Measurements from ENCODE around the gene NT5C.

NT5C gene

DNA sequence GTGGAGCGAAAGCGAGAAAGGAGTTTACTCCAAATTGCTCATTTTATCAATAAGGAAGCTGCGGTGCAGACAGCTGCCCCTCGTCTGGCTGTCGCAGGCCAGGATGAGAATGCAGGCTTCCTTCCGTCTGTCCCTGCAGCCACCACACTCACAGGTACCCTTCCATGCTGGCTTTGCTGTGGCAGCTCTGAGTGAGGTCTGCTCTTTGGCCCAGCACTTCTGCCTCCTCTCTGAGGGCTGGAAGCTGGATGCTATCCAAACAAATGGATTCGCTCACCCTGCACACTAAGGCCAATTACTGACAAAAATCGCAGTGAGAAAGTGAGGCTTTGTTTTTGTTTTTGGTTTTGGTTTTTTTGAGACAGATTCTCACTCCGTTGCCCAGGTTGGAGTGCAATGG lies 14.8 kb downstream of the NT5C start:
- DNase-seq (ENCODE audit: low read depth in 2 of 2) = no peak

DNA sequence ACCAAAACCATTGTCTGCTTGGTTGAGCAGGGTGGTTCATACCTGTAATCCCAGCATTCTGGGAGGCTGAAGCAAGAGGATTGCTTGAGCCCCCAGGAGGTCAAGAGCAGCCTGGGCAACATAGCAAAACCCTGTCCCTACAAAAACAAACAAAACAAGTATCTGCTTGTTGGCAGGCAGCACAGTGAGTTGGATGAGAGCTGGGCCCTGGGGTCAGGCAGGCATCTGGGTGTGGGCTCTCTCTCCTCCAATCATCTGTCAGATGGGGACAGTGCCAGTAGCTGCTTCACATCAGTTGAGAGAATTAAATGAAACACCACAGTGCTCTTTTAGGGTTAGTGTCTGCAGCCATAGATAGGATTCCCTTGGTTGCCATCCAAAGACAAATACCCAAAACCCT lies 16.0 kb downstream of the NT5C start:
- DNase-seq (ENCODE audit: low read depth in 2 of 2) = no peak

DNA sequence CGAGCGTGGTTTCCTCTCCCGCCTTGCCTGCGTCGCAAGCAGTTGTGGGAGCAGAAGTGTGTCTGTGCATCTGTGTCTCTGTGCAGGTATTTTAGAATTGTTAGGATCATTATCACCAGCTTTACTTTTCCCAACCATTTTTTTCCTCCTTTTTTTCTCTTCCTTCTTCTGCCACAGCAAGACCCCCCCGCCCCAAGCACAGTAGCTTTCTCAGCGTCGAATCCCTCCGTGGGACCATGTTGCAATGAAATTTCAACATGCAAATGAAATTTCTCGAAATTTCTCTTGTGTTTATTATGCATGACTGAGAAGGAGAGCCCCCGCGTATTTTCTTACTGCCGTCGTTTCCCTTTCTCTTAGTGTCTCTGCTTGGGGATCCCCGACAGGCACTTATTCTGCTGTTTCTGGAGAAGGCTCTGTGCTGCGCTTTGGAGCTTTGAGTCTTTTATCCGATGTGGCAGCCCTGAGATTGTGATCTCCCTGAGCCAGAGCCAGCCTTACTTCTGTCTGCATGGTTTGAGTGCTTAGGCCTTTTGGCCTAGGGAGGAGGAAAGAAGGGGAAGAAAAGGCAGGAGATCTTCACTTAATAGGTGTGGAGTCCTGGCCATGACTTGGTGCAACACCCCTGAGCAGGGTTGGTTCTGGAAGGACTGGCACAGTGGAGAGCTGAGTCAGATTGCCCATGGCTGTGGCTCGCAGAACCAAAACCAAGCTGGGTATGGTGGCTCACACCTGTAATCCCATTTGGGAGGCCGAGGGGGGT lies 16.8 kb downstream of the NT5C start:
- no peak for DNase-seq (ENCODE audit: low read depth in 2 of 2)

DNA sequence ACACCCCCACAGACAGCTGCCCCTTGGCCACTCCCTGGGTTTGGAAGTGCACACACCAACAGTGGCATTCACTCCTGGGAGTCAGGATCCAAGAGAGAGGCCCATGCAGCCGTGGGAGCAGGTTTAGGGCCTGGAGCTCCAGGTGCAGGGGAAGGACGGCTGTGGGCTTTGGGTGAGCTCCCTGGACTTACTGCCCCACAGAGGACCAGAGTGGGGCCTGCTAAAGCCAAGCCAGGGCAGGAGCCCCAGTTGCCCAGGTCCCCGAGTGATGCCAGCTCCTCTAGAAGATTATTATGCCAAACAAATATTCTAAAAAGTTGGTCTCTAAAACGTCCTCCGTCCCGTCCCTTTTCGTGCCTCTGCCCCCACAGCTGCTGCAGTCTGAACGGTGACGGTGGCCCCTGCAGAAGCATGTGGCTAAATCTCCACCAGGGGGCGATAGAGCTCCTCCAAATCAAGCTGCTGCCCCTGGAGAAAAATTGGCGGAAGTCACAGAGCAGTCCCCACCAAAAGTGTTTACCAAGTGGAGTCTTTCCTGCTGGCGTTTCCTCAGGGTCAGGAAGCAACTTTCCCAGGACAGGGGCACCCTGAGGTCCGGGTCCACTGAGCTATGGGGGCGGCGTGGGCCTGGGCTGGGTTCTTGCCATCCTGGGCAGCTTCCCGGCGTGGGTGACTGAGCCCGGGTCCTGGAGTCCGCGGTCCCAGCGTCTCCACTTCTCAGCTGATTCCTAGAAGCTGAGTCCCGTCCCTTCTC lies 17.6 kb downstream of the NT5C start:
- DNase-seq (ENCODE audit: low read depth in 2 of 2) = peak; percentile 73 to 83

DNA sequence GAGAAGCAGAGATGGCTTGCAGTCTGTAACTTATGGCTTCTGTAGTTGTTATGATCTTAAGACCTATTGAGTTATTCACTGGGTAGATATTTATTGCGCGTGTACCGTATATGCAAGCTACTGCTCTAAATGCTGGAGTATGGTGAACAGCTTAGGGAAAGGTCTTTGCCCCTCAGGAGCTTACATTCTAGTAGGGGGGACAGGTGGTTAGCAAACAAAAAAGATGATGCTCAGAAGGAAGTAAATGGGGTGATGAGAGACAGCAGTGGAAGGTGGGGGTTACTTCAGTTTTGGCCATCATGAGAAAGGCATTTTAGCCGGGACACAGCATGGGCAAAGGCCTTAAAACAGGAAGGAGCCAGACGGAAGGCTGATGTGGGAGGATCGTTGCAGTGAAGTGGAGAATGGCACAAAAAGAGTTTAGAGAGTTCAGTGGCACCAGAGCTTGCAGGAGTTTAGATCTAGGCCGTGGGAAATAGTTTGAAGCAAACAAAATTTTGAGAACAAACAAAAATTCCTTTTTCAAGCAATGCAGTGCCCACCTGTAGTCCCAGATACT lies 19.7 kb downstream of the NT5C start:
- DNase-seq (ENCODE audit: low read depth in 2 of 2) = no peak

DNA sequence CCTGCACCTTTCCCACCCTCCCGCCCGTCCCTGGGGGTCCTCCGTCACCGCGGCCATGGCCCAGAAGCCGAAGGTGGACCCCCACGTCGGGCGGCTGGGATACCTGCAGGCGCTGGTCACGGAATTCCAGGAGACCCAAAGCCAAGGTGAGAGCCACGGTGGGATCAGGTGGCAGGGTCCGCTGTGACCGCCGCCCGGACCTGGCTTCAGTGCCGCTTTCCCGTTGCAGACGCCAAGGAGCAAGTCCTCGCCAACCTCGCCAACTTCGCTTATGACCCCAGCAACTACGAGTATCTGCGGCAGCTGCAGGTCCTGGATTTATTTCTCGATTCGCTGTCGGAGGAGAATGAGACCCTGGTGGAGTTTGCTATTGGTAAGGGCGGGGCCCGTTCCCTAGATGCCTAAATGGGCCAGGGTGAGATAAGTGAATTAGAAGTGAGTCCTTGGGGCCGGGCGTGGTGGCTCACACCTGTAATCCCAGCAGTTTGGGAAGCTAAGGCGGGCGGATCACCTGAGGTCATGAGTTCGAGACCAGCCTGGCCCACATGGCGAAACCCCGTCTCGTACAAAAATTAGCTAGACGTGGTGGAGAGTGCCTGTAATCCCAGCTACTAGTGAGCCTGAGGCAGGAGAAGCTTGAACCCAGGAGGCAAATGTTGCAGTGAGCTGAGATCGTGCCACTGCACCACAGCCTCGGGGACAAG lies 21.2 kb downstream of the NT5C start:
- DNase-seq (ENCODE audit: low read depth in 2 of 2) = no peak

DNA sequence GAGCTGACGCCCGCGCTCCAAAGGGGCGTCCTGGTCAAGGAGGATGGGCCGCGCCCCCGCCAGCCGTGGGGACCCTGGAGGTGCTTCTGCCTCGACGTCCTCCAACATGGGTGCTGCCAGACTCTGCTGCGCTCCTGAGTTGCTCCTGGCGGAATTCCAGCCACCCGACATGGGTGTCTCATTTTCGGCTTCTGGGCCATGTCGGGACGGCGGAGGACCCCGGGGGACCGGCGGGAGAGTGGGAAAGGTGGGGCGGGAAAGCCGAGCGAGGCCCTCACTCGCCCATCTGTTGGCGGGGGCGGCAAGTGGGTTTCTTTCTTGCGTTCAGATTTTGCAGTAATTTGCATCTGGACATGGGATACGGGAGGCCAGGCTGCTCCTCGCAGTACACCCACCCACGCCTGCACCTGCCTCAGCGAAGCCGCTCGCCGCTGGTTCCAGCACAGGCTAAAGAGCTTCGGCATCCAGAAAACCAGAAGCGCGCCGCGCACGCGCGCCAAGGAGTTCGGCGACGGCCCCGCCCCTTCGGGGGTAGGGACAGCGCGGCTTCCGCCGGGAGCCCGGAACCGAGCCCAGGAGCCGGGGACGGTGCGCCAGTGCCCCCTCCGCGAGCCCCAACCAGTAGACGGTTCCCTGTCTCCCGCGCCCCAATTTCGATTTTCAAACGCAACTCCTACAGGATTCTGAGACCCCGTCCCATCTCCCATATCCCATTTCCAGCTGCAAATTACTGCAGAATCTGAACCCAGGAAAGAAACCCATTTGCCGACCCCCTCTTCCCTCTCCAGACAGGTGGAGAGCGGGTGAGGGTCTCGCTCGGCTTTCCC lies 21.9 kb downstream of the NT5C start, which contains the start of gene ARMC7:
Gene ARMC7, plus strand, starts transcription at position 563 of the 827 bp plus-strand sequence. CDS start 320 bp downstream, outside the sequence.
- DNase-seq (ENCODE audit: low read depth in 2 of 2) = peak; percentile 83 to 86

DNA sequence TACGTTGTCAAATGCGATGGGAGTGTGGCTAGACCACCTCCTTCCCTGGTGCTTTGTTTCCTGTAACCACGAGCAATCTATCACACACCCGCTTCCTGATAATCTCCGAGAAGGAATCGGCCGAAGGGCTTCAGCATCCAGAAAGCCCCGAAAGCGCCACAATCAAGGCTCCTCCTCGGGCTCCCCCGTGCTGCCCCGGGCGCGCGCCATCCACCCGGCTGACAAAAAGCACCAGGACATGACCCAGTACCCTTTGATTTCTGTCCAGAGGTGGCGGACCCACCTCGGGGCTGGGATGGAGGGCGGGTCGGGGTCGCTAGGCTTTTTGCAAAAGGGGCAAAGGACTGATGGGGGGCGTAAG lies 22.5 kb downstream of the NT5C start:
- no peak for DNase-seq (ENCODE audit: low read depth in 2 of 2)

DNA sequence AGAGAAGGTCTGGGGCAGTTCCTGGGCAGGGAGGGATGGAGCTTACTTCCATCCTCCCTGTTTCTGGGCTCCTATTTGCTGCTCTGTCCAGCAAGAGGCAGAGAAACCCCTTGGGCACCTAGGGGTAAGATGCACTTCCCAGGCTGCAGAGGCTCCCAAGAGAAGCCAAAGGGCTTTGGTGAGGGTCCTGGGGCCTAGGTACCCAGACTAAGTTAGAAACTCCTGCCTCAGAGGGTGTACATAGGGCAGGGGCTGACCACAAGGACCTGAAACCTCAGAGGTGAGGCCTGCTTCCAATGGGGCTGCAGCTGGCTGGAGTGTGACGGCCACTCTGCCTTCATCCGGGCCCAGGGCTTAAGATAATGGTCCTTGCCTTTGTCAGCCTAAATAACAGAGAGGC lies 23.3 kb downstream of the NT5C start:
- no peak for DNase-seq (ENCODE audit: low read depth in 2 of 2)

DNA sequence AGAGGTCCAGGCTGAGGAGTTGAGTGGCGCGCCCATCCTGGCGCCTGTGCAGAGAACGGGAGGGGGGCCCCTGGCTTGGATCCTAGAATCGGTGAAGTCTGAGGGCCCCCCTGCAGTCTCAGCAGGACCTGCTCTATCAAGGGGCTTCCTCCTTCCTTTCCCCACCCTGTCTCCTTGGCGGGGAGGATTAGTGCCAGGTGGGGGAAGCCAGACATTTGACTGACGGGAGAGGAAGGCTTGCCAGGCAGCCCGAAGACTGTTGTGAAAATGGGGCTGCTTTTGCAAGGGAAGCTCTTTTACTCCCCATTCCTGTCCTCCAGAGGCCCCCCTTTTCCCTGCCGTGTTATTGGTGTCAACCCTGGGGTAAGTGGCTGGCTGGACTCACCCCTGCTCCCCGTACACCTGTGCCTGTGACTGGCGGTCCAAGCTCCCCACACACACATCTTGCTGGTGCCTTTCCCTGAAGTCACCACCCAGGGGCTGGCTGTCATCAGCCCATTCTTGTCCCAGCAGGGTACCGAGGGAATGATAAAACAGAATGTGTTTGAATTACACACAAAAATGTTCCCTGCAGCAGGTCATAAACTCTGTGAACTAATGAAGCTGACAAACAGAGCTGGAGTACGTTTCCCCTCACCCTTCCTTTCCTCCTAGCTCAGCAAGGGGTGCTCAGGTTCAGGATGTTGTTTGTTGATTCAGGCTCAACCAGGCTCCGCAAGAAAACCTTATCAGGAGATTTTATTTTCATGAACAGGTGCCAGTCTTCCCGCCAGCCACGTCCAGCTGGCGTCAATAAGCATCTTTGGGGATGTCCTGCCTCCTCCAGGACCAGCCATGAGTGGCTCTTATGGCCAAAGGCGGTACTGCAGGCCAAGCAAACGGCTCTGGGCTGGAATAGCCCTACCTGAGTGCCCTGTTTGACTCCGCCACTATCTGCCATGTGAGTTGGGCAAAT lies 26.1 kb downstream of the NT5C start:
- DNase-seq (ENCODE audit: low read depth in 2 of 2) = no peak

DNA sequence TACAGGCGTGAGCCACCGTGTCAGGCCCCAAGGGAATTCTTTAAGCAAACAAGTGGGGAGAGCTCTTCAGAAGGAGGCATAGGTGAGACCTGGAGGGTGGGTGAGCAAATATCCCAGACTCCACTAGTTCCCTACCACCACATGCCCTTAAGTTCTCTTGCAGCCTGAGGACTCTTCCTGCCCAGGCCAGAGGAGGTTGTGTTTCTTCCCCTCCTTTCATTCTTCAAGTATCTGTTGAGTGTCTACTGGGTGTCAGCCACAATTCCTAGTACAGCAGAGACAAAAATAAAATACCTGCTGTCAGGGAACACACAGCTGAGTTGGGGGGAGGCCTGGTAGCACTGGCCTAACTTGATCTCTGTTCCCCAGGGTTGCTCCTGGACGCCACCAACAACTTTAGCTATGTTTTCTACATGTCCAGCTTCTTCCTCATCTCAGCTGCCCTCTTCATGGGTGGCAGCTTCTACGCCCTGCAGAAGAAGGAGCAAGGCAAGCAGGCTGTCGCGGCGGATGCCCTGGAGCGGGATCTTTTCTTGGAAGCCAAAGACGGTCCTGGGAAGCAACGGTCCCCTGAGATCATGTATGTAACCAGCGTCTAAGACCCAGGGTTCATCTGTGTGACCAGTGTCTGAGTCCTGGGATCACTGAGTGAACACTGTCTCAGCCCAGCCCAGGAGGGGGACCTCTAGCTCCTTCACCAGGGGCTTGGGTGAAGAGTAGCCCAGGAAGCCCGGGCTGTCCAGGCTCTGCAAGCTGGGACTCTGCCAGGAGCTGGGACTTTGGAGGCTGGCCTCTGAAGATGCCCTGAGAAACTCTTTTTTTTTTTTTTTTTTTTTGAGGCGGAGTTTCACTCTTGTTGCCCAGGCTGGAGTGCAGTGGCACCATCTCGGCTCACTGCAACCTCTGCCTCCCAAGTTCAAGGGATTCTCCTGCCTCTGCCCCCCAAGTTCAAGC lies 27.7 kb downstream of the NT5C start:
- DNase-seq (ENCODE audit: low read depth in 2 of 2) = no peak

DNA sequence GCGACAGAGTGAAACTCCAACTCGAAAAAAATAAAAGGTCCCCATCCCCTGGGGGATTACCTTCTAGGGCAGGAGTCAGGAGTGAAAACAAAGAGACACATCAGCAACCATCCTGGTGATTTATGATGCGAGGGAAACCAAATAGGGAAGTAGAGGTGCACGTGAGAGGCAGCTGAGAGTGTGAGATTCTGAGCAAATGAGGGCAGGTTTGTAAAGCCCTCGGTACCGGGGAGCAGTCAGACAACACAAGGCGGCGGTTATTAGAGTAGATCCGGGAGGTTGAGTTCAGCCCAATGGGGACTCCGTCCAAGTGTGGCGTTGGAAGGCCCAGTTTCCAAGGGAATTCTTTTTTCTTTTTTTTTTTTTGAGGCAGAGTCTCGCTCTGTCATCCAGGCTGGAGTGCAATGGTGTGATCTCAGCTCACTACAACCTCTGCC lies 29.1 kb downstream of the NT5C start:
- no peak for DNase-seq (ENCODE audit: low read depth in 2 of 2)

DNA sequence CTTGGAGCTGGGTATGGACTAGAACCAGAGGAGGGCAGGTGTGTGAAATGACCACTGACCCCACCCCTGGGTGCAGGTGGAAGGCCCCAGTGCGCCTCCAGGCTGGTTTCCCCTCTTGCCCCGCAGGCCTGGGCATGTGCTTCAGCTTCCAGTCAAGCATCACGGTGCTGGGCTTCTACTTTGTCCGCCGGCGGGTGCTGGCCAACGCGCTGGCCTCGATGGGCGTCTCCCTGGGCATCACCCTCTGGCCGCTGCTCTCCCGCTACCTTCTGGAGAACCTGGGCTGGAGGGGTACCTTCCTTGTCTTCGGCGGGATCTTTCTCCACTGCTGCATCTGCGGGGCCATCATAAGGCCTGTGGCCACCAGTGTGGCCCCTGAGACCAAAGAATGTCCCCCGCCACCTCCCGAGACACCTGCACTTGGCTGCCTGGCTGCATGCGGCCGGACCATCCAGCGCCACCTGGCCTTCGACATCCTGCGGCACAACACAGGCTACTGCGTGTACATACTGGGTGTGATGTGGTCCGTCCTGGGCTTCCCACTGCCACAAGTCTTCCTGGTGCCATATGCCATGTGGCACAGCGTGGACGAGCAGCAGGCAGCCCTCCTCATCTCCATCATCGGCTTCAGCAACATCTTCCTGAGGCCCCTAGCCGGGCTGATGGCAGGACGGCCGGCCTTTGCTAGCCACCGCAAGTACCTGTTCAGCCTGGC lies 31.5 kb downstream of the NT5C start:
- DNase-seq (ENCODE audit: low read depth in 2 of 2) = no peak

DNA sequence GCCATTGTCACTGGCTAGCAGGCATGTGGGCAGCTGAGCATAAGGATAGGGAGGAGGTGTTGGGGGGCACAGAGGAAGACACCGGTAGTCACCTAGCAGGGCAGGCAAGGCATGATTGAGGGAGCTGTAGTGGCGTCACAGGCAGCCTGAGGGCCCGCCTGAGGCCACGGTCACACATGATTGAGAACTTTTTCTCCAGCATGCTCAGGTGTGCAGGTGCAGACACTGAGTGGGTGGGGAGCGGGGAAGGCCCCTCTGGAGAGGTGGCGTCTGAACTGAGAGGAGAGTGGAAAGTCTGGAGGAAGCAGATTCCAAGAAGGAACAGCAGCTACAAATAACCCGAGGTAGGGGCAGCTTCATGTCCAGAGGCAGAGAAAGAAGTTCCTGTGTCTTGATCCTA lies 32.7 kb downstream of the NT5C start:
- no peak for DNase-seq (ENCODE audit: low read depth in 2 of 2)

DNA sequence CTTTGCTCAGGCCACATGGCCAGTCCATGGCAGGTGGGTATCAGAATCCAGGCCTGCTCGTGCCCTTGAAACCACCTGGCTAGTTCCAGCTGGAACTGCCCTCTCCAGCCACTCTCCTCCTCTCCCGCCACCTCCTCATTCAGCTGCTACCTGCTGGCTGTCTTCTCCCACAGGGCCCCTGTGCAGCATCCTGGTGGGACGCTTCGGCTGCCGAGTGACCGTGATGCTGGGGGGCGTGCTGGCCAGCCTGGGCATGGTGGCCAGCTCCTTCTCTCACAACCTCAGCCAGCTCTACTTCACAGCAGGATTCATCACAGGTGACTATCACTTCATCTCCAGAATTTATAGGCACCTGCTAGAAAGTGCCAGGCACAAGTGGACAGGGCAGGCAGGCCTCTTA lies 33.7 kb downstream of the NT5C start:
- no peak for DNase-seq (ENCODE audit: low read depth in 2 of 2)

DNA sequence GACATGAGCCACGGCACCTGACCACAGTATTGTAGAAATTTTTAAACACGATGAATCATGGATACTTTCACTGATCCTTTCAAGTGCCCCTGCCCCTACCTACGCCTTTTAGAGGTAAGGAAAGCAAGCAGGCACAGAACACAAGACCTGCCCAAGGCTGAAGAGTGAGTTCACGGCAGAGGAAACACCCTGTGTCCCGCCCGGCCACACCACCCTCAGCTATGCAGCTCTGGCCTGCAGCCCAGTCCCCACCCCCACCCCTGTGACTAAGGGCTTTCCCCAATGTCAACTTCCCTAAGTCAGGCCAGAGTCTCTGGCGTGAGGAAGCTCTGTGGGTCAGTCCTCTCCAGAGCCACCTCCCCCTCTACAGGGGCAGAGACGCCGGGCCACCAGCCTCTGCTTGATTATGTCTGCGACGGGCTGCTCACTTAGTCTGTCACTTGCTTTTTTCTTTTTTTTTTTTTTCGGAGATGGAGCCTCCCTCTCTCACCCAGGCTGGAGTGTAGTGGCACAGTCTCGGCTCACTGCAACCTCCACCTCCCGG lies 35.4 kb downstream of the NT5C start:
- no peak for DNase-seq (ENCODE audit: low read depth in 2 of 2)

DNA sequence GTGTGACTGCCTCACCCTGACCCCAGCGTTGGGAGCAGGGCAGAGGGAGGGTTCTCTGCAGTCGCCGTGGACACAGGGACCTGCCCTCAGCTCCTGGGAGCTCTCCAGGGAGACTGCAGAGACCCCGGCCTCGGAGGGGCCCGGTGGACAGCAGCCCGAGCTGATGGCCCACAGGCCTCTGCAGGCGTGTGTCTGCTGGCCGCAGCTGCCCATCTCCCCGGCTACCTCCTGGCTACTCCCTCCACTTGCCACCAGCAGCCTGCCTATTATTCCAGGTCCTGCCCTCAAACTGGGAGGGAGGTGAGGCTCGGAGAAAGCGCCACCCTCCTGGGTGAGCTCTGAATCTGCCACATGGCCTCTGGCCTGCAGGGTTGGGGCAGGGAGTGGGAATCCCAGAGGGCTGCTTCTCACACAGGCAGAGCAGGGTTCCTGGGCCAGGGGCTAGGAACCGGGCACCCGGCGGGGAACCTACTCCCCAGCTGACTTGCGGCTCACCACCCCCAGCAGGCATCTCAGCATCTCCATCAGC lies 36.6 kb downstream of the NT5C start:
- DNase-seq (ENCODE audit: low read depth in 2 of 2) = no peak
